Loucy (cell line): ENCODE measurements around the gene ANKUB1.

Experiments
- EZH2phosphoT487 ChIP-seq: fragments of 200-600 bp; IDR thresholded peaks from 2 replicates; pipeline ENCODE4 v1.6.1; 2018; ENCODE audit warnings: antibody characterized with exemption, mild to moderate bottlenecking, moderate library complexity, borderline replicate concordance
- TF ChIP-seq, protein P1 (sequence below): fragments of 200-600 bp; sonication (generic); conservative IDR thresholded peaks from 2 replicates; pipeline ENCODE4 v1.5.1; 2014; ENCODE audit warnings: mild to moderate bottlenecking, antibody characterized with exemption, low read length

DNA sequence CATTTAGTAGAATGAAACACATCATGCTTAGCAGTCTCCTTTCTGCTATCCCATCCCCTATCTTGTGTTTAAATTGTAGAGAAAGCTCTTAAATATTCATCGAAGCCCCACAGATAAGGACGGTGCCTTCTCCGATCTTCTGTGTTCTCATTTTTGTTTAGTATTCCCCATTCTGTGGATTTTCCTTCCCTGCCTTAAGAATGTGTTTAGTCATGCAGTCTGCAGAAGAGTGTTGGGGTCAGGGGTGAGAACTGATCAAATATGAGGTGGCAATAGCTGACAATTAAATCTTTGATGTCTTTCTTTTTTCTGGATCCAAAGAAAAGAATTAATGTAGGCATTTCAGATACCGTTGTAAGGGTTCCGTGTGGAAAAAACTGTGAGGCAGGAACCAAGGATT is 9.3 kb upstream of the ANKUB1 start:
- TF ChIP-seq, protein P1, sequence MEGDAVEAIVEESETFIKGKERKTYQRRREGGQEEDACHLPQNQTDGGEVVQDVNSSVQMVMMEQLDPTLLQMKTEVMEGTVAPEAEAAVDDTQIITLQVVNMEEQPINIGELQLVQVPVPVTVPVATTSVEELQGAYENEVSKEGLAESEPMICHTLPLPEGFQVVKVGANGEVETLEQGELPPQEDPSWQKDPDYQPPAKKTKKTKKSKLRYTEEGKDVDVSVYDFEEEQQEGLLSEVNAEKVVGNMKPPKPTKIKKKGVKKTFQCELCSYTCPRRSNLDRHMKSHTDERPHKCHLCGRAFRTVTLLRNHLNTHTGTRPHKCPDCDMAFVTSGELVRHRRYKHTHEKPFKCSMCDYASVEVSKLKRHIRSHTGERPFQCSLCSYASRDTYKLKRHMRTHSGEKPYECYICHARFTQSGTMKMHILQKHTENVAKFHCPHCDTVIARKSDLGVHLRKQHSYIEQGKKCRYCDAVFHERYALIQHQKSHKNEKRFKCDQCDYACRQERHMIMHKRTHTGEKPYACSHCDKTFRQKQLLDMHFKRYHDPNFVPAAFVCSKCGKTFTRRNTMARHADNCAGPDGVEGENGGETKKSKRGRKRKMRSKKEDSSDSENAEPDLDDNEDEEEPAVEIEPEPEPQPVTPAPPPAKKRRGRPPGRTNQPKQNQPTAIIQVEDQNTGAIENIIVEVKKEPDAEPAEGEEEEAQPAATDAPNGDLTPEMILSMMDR, result no peak
- TF ChIP-seq EZH2phosphoT487, result no peak
